HG03432 (cell line): ENCODE data around the gene SORBS1.
"Not testable (repeated sequence)": the region's sequence is repeated elsewhere in the genome, so short reads cannot be mapped to it uniquely, and the experiment has no call there.

Experiments
- ATAC-seq: cut with Tn5 transposase; IDR thresholded peaks from one replicate; pipeline ENCODE4 v1.9.1; 2021; ENCODE audit warnings: mild to moderate bottlenecking, moderate library complexity; ENCODE audit not compliant: unreplicated experiment

The SORBS1 gene

DNA sequence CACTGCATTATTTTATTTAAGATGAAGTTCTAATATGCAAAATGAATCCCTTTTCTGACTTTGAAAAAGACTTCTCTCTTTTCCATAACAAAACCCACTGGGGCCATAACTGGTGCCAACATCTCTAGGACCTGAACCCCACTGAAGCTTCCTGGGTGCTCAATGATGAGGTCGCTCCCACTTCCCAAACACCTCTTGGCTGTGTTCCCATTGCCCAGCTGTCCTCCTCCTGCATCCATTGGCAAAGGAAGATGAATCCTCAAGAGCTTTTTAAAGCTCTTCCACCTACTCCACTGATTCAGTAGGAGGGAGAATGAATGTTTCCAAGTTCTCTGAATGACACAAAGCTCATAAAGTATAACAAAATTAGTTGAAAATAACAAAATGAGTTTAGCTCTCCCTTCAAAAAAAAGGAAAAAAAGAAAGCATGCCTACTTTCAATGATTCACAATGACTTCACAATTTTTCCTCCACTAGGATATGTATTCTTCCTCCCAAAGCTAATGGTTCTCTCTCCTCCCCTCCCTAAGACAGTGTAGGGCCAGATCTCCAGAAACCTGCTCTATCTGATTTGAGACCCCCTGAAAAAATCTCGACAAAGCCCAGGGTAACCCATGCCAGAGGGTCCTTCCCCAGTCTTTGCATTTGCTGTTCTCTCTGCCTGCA lies 64.8 kb downstream of the SORBS1 start:
- no peak for ATAC-seq

DNA sequence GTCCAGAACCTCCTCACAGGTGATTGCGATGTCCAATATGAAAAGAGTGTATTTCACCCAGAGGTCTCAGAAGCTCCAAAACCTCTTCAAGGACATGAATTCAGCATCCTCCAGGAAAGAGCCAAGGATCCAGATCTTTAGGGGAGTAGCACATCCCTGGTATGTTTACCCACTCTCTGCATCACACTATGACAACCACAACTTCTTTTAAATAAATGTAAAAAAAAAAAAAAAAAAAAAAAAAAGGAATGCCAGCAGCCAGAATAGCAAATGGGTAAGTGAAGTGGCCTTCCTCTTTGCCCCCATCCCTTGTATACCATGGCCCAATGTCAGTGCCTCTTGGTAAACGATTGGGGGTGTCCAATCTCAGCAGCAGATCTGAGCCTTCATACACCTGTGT lies 67.3 kb downstream of the SORBS1 start:
- ATAC-seq: no peak

DNA sequence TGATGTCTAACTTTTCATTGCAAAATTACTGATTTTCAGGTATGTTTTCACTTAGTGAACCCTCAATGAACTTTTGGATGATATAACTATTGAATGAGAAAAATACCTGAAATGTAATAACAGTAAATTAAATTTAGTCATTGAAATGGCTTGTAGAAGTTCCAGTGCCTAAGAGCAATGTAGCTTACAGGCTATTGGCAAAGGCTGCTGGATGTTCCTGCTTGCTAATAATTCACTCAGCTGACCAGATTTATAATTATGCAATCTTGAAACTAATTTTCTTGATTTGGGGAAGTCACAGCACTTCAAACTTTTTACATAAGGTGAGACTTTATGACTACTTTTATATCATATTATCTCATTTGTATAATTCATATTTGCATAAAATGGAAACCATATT lies 73.2 kb downstream of the SORBS1 start:
- no peak for ATAC-seq

DNA sequence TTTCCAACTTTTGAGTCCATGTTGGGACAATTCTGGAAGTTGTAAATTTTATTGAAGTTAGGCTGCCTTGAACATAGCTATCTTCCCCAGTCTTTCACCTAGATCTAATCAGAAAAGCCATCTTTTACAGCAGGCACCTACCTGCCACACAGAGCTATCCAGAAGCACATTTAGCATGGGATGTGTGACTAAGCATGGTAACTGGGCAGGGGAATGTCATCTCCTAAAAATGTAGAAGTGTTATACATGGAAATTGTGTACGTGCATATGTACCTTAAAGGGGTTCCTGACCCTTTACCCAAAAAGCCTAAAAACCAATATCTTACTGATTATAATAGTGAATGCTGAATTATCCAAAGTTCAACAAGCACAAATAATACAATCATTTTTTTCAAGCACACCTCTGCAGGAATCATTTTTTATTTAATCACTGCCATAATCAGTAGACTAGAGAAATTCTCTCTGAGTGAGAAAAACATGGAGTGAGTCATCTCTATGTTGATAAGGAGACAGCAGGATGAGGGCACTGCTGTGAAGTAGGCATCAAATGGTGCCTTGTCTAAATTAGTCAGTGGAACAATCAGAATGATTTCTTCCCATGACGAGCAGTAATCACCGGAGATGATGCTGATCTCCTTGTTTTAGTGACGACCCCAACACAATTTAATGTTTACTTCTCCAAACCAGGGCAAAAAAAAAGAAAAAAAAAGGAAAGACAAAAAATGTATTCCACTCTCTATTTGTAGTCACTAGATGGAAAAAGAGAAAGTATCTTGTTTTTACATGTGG lies 75.9 kb downstream of the SORBS1 start:
- ATAC-seq: no peak

DNA sequence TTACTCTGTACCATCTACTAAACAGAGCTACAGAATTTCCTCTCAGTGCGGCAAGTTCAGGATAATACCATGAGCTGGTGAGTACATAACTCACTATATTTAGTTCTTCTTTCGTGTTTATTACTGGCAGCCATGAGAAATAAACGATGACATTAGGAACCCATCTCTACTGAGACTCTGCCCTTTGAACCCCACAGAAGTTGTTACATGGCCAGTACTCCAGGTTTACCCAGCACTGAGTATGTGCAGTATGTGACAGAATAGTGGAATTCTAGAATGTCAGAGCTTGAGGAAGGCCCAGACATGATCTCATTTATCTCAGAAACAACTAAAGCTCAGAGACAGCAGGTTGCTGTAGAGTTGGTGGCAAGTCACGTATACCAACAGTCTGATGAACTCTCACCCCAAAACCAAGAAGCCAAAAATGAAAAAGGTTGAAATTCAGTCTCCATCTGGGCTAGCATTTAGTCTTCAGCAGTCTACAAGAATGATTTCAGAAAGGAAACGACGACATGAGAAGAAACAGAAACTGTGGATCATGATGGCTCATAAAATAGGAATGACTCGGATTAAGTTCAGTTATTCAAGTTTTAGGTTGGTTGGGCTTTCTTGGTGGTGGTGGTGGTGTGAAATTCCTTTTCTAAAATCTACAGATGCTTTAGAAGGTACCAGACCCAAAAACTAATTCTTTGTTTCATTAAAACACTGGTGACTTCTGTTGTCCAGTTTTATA lies 78.5 kb downstream of the SORBS1 start:
- no peak for ATAC-seq

DNA sequence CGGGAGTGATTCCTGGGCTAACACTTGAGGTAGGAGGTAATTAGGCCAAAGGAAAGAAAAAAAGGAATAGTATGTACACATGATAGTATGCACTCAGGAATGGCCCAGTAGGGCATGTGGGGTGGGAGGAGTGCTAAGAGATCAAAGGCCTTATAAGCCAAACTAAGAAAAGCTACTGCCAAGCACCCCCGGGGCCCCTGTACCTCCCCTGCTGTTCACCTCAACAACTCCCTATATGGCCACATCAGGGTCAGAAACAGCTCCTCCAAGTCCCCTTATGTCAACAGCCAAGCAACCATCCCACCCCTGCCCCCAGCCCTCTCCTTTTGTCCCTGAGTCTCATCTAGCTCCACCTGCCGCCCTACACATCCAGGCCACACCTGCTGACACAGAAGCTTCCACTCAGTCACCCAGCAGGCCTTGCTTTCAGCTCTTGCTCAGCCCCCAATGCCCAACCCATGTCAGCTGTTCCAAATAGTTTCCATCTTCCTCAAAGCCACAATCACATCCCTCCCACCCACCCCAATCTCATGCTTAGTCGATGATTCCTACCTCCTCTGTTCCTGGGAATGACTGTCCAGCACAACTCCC lies 80.2 kb downstream of the SORBS1 start:
- ATAC-seq: no peak

DNA sequence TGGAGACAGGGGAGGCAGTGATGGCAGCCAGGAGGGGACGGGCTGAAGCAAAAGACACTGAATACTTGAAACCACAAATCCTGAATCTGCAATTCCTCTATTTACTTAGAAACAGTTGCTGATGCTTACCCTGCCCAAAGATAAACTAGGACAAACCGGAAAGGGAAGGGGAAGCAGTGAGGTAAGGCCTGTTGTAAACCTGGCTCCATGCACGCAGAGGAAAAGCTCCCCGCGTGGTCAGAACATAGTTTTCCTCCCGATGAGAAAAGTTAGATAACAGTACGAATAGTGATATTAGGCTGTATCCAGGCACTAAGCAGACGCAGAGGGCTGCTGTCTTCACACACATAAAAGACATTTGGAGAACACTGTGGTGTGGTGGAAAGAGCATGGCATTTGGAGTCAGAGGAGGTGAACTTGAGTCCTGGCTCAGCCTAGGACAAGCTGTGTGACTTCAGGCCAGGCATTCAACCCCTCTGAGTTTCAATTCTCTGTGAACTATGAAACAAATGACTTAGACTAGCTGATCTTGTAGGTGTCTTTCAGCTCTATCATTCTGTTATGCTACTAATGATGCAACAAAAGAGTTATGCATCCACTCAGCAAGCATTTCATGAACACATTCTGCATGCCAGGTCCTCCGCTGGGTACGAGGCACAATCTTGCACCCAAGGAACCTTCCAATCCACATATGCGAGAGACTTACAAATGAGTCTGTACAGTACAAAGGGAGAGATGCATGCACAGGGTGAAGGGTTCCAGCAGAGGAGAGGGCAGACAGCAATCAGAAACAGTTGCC lies 80.9 kb downstream of the SORBS1 start:
- no peak for ATAC-seq

DNA sequence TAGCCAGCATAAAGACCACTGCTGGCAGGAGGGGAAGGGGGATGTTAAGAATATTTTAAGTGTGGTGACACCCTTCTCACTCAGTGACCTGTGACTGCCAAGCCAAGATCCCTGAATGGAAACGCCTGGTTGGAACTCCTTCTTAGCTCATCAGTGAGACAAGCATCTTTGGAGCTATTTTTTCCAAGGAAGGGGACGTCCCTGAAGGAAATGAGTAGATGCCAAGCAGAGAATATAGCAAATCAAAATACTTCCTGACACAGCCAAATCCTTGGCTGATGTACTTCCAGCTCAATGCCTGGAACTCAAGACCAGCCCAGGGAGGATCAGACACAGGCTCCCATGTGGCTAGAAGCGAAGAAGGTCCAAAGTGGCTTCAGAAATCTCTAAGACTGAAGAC lies 82.2 kb downstream of the SORBS1 start:
- ATAC-seq: no peak

DNA sequence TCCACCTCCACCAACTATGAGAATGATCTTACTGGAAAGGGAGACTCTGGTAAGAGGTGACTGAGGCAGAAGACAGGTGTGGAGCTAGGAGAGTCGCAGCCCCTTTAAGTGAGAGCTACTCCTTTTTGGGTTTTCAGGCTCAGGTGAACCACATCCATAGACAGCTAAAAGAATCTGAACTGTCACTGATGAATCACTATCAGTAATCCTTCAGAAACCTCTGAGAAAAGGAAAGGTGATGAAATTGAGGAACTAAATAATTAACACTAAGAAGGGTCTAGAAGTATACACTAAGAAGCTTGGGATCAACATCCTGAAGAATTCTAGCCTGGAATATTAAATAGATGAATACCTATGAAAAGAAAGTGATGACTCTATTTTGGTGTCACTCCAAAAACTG lies 83.0 kb downstream of the SORBS1 start:
- ATAC-seq: no peak

DNA sequence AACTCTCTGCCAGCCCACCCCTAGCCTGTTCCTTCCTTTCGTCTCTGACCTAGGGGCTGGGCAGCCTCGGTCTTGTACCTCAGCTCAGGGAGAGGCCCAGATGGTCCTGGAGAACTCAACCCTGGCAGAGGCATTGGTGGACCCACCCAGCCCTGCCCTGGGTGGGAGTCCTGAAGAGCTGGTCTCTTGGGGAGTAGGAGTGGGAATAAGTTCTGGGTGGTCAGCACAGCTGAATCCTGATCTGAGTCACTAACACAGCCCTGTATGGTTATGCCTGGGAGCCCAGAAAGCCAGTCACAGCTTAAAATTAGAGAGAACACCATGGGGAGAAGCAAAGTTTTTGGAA lies 84.0 kb downstream of the SORBS1 start:
- ATAC-seq: no peak

DNA sequence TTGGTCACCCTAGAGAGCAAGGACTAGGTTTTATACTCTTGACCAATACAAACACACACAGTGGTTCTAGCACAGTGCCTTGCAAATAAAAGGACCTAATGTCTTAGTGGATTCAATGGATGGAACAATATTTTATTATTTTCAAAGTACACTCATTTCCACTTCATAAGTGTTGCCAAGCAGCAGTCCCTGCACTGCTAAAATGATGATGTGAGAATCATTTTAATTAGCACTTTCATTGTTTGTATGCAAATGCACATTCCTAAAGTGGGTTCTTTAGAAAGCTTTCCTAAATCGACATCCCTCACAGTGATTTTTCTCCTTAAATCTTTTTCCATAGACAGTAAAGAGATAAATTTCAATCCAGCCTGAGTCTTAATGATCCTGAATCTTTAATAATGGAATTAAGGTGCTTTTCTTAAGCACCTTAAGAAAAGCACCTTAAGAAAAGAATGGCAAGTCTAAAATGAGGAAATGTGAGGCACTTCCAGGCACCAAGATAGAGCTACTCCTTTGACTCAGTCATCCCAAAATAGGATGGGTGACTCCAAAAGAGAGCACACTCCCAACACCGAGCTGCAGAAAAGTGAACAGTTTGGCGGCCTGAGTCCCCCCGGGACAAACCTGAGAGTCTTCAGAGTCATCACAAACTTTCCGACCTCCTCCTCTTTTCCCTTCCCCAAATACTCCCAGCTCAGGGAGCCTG lies 84.5 kb downstream of the SORBS1 start:
- ATAC-seq: no peak

DNA sequence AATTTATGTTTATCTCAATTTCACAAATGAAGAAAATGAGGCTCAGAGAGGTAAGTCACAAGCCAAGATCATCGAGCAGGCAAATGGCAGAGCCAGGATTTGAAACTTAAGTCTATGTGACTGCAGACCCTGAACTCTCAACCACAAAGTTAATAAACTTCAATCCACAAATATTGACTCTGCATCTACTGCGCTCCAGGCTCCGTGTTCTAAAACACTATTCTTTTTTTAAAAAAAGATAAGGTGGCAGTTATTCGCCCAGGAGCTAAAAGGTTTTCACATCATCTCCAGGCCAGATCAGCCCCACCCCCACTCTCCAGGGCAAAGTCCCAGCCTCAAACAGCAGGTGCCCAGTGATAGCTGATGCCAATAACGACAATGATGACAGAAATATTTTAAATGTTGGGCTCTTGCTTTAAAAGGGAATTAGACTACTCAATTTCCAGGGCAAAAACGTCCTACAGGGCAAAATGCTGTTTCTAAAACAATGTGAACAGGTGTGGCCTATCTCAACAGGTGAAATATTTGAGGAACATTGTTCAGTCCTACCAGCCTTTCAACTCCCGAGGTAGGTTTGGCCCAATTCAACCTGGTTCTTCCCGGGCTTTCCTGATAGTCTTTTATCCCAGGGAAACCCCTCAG lies 85.2 kb downstream of the SORBS1 start:
- no peak for ATAC-seq

DNA sequence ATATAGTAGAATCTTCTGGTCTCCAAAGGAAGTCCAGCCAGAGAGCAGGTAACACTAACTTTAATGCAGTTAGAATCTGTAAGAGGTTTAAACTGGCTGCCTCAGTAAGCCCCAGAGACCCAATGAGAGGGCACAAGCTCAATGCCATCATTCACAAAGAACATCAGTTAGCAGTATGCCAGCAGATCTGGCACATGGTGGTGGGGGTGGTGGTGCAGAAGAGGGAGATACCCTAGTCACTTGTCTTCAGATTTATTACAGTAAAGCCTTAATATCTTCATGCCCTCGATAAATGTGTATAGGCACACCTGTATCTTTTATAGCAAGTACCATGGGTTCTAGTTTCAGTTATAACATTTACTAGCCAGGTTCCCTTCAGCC lies 86.2 kb downstream of the SORBS1 start:
- no peak for ATAC-seq

DNA sequence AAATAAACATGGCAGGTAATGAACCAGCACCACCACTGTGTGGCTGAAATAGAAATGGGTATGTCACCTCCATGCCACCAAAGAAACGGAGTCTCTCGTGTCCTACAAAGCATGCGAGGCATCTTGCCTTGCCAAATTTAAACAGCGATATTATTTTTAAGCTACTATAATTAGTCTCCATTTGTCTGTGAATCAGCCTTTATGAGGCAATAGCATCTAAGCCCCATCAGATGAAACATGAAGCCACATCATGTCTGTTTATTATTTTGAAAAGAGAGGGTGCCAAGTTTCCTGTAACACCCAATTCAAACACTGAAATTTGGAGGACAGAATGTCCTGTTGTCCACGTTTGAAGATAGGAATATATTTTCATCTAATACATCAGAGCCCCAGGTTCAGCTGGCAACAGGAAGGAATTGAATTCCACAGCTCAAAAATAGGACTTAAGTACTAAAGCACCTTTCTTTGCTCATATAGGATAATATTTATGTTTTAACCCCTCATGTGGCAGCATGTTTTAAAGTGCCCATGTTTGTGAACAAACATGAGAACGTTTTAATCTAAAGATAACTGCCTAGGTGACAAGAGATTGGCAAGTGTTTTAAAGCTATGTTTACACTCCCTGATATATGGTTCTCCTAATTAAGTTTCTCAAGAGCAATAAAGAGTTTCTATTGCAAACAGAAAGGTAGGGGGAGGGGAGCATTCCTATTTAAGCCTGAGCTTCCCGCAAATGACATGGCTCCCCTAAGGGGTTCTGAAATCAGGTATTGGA lies 86.8 kb downstream of the SORBS1 start:
- ATAC-seq: no peak

DNA sequence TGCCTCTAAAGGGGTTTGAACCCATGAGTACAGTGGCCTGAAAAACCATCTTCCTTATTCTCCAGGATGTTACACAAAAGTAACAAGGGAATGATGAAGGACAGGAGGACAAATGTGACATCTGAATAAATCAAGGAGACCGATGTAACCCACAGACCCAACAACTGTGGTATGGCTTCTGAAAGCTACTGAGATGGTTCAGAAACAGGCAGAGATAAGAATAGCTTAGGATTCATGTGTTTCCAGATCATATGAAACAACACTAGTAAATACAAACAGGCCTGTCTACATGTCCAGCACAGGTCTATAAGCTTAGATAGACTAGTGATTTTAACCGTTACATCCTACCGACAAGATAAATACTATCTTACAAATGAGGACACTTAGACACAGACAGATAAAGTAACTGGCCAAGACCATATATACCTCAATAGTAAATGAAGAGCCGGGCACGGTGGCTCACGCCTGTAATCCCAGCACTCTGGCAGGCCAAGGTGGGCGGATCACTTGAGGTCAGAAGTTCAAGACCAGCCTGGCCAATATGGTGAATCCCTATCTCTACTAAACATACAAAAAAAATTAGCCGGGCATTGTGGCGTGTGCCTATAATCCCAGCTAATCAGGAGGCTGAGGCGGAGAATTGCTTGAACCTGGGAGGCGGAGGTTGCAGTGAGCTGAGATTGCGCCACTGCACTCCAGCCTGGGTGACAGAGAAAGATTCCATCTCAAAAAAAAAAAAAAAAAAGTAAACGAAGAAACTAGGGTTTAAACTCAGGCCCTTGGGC lies 88.7 kb downstream of the SORBS1 start:
- ATAC-seq: no peak

DNA sequence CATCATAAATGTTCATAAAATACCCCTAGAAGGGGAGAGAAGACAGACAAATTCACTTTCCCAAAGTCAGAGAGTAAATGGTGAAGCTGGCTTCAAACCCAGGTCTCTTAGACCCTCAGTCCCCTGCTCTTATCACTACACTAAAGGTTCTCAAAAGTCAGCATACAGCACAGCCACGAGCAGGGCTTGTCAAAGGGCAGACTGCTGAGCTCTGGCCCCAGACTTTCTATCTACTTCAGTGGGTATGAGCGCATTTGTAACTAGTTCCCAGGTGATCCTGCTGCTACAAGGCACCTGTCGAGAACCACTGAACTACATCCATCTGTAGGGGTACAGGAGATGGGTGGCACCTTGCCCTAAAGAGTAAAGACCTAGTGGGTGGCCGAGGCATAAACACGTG lies 91.5 kb downstream of the SORBS1 start:
- no peak for ATAC-seq

DNA sequence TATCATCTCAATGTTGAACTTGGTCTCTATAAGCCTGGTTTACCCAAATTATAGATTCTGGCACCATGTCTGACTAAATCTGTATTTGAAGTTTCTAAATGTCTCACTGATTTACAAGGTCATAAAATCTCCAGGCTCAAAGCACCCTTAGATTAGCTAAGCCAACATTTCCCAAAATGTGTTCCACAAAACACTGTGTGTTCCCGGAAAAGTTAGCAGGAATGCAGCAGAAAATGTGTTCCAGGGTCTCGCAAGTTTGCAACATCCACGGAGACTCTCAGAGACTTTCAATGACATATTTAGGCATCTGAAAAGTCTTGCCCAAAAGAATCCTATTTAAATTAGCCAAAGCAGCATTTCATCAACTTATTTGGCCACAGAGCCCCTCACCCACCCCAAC lies 91.9 kb downstream of the SORBS1 start:
- ATAC-seq: no peak

DNA sequence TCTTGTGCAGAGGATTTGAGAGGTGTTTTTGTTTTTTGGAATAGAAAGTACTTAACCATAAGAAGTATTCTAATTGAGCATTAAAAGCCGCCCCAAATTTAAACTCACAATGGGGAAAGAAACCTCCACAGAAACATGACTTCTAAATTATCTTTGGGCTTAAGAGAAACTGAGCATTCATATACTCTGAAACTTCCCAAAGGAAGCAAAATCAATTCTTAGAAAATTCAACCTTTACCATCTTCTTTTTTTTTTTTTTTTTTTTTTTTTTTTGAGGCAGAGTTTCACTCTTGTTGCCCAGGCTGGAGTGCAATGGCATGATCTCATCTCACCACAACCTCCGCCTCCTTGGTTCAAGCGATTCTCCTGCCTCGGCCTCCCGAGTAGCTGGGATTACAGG lies 93.5 kb downstream of the SORBS1 start:
- not testable (repeated sequence) for ATAC-seq
